Fibroblast of peridontal ligament (primary cell): ENCODE measurements around the gene SIDT1.

Source experiments
- DNase-seq: peaks from one replicate; pipeline ENCODE4 v3.0.0-alpha.2; 2010; ENCODE audit errors: extremely low read depth

Gene SIDT1

DNA sequence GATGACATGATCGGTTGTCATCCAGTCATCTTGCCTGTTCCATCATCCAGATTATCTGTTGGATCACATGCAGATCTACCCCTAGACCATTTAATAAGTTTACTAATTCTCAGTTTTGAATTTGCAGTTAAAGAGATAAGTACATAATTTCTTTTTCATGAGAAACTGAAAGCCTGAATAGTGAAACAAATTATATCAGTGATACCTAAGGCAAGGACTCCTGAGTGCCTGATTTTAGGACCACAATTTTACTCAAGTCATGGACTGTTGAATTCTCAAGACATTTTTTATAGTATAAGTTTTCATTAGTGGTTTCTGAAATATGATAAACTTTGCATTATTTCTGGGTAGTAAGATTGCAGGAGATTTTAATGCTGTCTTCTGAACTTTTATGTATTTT, 13.2 kb downstream of the SIDT1 start:
- DNase-seq, result no peak

- no peak for DNase-seq
Measured at GRCh38 chr3:113546414-113546893, 14.1 kb downstream of the SIDT1 start.

- no peak for DNase-seq
Measured at GRCh38 chr3:113548501-113548900, 16.1 kb downstream of the SIDT1 start.

DNA sequence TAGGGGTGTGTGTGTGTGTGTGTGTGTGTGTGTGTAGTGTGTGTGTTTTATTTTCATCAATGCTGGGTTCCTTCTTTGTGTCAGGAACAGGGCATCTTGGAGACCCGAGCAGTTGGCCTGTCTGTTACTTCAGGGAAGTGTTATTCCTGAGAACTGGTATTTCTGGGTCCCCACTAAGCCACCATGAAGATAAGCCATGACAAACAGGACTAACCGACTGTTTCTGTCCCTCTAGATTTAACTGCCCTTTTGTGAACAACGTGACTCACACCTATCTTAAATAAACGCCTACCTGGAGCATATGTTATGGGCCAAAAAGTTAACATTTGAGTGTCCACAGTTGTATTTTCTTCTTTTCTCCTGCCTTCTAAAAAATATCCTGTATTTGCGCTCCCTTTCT, 19.5 kb downstream of the SIDT1 start:
- DNase-seq, result no peak

DNA sequence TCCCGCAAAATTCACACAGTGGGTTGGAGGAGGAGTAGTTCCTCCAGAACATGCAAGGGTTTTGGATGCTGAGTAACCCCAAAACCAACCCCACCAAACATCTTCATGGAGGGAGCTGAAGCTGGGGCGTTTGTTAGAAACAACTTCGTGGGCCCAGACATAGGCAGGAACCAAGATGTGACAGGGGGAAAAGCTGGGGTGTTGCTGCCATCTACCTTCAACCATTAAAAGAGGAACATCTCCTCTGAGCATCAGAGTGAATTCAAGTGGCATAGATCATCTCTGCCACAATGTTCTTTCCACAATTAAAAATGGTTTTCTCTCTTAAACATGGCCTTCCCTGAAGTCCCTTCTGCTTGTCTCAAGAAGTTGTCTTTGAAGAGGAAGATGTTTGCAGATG, 20.5 kb downstream of the SIDT1 start:
- no peak for DNase-seq

DNA sequence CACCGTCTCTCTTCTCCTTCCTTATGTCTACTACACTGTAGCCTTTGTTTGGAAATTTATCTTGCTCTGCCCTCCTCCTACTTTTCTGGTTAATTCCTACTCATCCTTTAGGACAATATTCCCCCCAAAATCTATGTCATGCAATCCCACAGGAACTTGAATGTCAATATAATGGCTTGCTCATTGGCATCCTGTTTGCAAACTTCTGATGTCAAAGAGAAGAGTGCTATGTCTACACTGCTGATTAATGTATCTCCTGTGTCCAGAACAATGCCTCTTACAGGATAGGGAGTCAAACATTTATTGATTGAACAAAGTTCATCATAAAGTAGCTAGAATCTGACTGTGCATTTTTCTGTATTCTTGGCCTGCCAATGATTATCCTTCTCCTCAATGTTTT, 22.8 kb downstream of the SIDT1 start:
- no peak for DNase-seq

- no peak for DNase-seq
Measured at GRCh38 chr3:113556316-113556945, 24.1 kb downstream of the SIDT1 start.

GRCh38 chr3:113556946-113557335, 24.6 kb downstream of the SIDT1 start:
- DNase-seq, result no peak

- DNase-seq, result no peak
Measured at GRCh38 chr3:113557374-113557773, 25.0 kb downstream of the SIDT1 start.

DNA sequence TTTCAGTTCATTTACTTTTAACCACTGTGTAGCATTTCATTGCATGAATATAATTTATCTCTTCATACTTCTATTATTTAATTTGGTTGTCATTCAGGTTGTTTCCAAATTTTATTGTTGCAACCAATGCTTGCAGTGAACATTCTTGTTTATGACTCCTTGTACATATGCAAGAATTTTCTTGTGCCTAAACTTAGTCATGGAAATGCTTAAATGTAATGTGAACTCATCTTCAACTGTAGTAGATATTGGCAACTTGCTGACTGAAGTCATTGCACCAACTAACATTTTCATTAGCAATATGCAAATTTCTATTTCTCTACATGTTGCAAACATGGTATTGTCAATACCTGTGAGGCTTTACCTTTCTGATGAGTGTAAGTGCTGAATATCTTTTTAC, 26.7 kb downstream of the SIDT1 start:
- no peak for DNase-seq

DNA sequence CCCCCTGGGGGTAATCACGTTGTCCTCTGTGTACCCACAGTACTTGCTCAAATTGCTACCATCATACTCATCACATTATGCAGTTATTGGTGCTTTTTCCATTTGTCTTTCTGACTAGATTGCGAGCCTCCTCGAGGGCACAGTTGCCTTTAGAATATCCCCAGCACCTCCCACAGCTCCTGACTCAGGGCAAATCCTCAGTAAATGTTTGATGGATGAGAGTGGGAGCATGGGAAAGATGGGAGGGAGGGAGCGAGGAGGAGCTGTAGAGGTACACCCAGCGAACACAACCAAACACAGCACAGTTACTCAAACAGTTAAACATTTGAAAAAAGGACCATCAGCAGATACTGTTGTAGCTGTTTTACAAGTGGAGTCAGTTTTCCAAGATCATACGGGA, 27.9 kb downstream of the SIDT1 start:
- no peak for DNase-seq

DNA sequence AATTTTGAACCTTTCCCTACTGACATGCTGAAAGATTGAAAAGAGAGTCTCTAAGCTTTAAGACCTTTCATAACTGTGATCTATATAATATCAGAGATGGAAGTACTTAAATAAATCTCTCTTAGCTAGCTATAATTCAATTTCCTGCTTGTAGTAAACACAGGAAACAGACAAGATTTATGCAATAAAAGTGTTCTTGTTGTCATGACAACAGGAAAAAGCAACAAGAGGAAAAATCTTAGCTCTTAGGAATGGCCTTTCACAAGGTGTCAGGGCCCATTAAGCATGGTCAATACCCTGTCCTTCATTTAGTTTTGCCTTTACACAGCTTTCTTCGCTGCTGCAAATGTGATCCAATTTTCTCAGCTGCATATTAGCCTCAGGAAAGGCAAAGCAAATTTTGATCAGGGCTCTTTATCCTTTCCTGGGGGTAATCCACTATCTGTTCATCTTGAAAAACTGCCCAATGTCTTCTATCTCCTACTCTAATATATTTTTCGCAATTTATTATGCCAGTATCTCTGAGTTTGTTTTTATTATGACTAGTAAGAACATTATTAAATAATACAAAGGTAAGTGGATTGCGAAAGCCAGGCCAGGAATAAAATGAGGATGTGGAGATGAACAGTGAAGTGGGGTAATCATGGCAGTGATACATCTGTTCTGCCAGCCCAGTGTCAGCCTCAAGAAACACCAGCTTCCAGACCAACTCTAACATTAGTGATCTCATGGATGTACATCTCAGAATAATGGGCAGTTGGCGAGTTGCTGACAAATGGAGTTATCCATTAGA, 28.7 kb downstream of the SIDT1 start:
- no peak for DNase-seq

DNA sequence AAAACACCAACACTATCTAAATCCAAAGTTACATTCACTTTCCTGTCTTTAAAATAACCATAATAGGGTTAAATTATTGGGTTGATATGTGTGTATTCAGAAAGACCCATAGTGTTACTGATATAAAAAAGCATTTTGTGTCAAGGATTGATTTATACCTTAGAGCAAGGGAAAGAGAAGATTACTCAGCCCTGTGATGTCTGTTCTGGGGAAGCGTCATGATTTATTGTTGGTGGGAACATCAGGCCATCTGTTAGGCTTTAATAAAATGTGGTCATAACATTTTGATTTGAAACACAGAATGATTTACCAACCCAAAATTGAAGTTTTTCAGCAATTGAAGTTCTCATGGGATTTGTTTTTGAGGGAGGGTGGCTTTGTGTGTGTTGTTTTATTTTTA, 33.2 kb downstream of the SIDT1 start:
- DNase-seq, result no peak

DNA sequence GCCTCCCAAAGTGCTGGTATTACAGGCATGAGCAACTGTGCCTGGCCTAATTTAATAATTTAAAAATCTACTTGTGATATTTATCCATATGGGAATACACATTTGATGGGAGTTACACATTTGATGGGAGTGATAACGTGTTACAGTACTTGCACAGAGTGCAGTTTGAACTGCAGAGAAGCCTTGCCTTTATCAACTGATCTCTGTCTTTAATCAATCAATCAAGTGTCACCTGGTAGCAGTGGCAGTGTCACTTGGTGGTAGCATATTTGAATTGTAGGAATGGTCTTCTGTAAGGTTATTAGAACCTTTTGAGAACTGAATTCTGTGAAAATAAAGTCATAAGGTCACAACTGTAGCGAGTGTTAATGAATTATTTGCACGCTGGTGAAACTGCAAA, 37.8 kb downstream of the SIDT1 start:
- no peak for DNase-seq

GRCh38 chr3:113571360-113571759, 39.0 kb downstream of the SIDT1 start:
- DNase-seq, result no peak

- no peak for DNase-seq
Measured at GRCh38 chr3:113573728-113574127, 41.4 kb downstream of the SIDT1 start.

GRCh38 chr3:113574213-113574612, 41.9 kb downstream of the SIDT1 start:
- DNase-seq, result no peak

DNA sequence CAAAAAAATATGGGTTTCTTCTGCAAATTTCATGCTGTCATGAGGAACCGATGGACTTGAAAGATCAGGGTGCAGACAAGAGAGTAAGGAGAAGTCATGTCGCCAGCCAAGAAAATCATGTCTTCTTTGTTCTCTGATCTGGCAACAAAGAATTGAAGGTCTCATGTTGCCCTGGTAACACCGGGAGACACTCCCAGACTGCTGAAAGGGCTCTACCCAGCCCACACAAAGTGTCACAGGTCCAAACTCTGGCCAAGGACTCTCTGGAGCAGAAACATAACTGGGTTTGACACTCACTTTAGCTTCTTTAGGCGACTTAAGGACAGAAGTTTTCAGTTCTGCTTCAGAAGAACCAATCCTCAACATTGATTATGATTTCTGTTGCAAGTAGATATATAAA, 42.9 kb downstream of the SIDT1 start:
- no peak for DNase-seq

DNA sequence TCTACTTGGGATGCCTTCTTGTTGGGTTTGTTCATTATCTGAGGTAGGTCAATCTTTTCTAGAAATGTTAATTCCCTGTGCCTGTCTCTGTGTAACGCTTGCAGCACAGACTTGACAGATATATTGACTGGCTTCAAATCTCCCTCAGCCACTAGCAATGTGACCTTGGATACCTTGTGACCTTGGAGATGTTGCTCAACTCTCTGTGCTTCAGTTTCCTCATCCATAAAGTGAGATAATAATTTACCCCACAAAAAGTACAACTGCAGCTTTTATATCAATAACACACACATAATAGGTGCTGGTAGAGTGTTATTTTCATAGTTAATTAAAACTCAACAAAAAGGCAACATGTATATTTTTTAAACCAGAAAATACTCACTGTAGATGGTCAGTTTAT, 52.9 kb downstream of the SIDT1 start:
- DNase-seq, result no peak

- DNase-seq, result no peak
Measured at GRCh38 chr3:113585720-113586119, 53.4 kb downstream of the SIDT1 start.

- DNase-seq, result no peak
Measured at GRCh38 chr3:113588806-113589205, 56.5 kb downstream of the SIDT1 start.

DNA sequence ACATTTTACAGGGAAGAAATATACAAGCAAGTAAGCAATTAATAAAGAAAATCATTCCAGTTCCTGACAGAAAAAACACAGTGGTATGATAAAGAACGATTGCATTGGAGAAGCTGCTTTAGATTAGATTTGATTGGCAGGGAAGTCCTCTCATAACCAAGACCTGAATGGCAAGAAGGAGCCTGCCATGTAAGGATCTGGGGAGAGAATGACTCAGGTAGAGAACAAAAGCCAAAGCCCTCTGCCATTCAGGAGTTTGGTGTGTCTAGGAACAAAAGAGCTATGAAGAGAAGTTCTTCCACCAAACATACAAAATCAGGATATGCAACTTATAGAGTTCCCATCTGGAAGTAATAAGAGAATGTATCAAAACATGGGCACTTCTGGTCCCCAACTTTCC, 57.6 kb downstream of the SIDT1 start:
- no peak for DNase-seq

DNA sequence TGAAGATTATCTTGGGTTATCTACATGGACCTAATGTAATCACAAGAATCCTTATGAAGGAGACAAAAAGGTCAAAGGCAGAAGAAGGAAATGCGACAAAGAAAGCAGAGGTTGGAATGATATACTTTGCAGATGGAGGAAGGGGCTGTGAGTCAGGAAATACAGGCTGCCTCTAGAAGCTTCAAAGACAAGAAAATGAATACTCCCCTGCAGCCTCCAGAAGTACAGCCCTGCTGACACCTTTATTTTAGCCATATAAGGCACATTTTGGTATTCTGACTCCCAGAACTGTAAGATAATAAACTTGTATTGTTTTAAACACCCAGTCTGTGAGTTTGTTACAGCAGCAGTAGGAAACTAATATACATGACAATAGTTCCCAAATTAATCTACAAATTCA, 58.6 kb downstream of the SIDT1 start:
- DNase-seq, result no peak

DNA sequence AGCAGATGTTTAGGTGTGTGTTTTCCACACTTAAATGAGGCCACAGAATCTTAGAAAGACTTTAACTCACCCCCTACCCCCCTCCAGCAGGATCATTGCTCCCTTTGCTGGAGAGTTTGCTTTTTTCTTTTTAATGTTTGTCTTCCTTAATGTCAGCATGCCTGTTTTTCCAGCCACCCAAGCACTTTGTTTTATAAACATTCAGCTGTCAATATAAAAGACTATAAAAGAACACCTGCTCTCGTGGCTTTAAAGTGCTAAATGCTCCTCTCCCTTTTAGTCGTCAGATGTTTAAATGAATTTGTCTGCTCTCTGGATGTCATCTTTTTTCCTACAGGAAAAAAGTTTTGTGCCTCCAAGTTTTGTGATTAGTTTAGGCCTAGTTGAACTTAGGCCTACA, 61.7 kb downstream of the SIDT1 start:
- no peak for DNase-seq
